GM12892 (cell line): Measurements from ENCODE around the gene CDH4.

ENCODE experiments used
- POLR2A ChIP-seq: IDR thresholded peaks from 2 replicates; pipeline ENCODE4 v1.6.1; 2011; ENCODE audit warnings: low read depth, low read length, control low read depth
- TAF1 ChIP-seq: IDR thresholded peaks from 2 replicates; pipeline ENCODE4 v1.6.1; 2011; ENCODE audit warnings: low read depth, mild to moderate bottlenecking, control low read depth, low read length, borderline replicate concordance

DNA sequence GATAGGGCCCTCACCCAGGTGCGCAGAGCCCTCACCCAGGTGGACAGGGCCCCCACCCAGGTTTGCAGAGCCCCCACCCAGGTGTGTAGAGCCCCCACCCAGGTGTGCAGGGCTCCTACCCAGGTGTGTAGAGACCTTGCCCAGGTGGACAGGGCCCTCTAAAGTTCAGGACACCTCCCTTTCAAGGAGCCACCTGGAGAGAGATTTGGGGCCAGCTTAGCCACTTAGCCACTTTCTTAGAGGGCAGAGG lies 533.4 kb downstream of the CDH4 start:
- TF ChIP-seq POLR2A, result no peak
- TF ChIP-seq TAF1, result no peak
